ENCODE measurements around the gene ZBTB34.

Gene ZBTB34

GRCh38 chr9:126842977-126843799, 17.3 kb upstream of the ZBTB34 start:
- DNase-seq (ENCODE audit: low read depth), result no peak

GRCh38 chr9:126844085-126844484, 16.4 kb upstream of the ZBTB34 start:
- peak; percentile 74 for DNase-seq (ENCODE audit: low read depth)

GRCh38 chr9:126847051-126847450, 13.4 kb upstream of the ZBTB34 start:
- no peak for DNase-seq (ENCODE audit: low read depth)

GRCh38 chr9:126849591-126850225, 10.7 kb upstream of the ZBTB34 start:
- no peak for DNase-seq (ENCODE audit: low read depth)

- DNase-seq (ENCODE audit: low read depth), result no peak
These were observed 9.1 kb upstream of the ZBTB34 start for GRCh38 chr9:126851286-126851880.

- no peak for DNase-seq (ENCODE audit: low read depth)
These were observed 8.3 kb upstream of the ZBTB34 start for GRCh38 chr9:126852086-126852688.

GRCh38 chr9:126853667-126854066, 6.8 kb upstream of the ZBTB34 start:
- peak; percentile 29 for DNase-seq (ENCODE audit: low read depth)

- no peak for DNase-seq (ENCODE audit: low read depth)
These were observed 5.7 kb upstream of the ZBTB34 start for GRCh38 chr9:126854734-126855133.

GRCh38 chr9:126856326-126856877, 4.0 kb upstream of the ZBTB34 start:
- DNase-seq (ENCODE audit: low read depth), result no peak

- DNase-seq (ENCODE audit: low read depth), result no peak
These were observed 3.0 kb upstream of the ZBTB34 start for GRCh38 chr9:126857261-126857960.

GRCh38 chr9:126859111-126859510, 1.3 kb upstream of the ZBTB34 start:
- DNase-seq (ENCODE audit: low read depth), result no peak

- no peak for DNase-seq (ENCODE audit: low read depth)
These were observed 473 bp downstream of the ZBTB34 start for GRCh38 chr9:126860757-126861466.

- DNase-seq (ENCODE audit: low read depth), result peak; percentile 32
These were observed 1.3 kb downstream of the ZBTB34 start for GRCh38 chr9:126861707-126862103.

- DNase-seq (ENCODE audit: low read depth), result no peak
These were observed 1.8 kb downstream of the ZBTB34 start for GRCh38 chr9:126862104-126862761.

GRCh38 chr9:126864771-126865170, 4.3 kb downstream of the ZBTB34 start:
- no peak for DNase-seq (ENCODE audit: low read depth)

GRCh38 chr9:126869368-126869767, 8.9 kb downstream of the ZBTB34 start:
- DNase-seq (ENCODE audit: low read depth), result no peak

- DNase-seq (ENCODE audit: low read depth), result no peak
These were observed 12.1 kb downstream of the ZBTB34 start for GRCh38 chr9:126872516-126872915.

- no peak for DNase-seq (ENCODE audit: low read depth)
These were observed 14.3 kb downstream of the ZBTB34 start for GRCh38 chr9:126874546-126875314.

GRCh38 chr9:126875756-126876510, 15.5 kb downstream of the ZBTB34 start:
- DNase-seq (ENCODE audit: low read depth), result no peak
